ENCODE measurements around the gene TUBA1B.

The TUBA1B gene

GRCh38 chr12:49094160-49094974 is 36.8 kb downstream of the TUBA1B start, which contains the start of gene DHH:
DHH (minus strand) TSS chr12:49094801; CDS start chr12:49094512, 289 bp downstream.
- no peak for TF ChIP-seq CTCF (IDR thresholded peaks at IDR 0.05; ENCODE audit: insufficient read depth, low read length, poor library complexity, severe bottlenecking)
- H3K4me3 ChIP-seq (replicated peaks; ENCODE audit: low read depth, low read length), result no peak within 1 kb of the TSS
- no peak for DNase-seq (ENCODE audit: extremely low read depth, insufficient read length)
- H3K27me3 ChIP-seq (replicated peaks; ENCODE audit: control insufficient read depth, insufficient read depth, low read length), result no peaks in the 10 kb centered on the region; the same call in 1 of the 2 replicates
- H3K36me3 ChIP-seq (ENCODE audit: control insufficient read depth, insufficient read depth, low read length), result peaks cover 7% of the 10 kb centered on the region

GRCh38 chr12:49093792-49094159 is 37.4 kb downstream of the TUBA1B start:
- H3K36me3 ChIP-seq (ENCODE audit: control insufficient read depth, insufficient read depth, low read length), result peaks cover 7% of the 10 kb centered on the region
- DNase-seq (ENCODE audit: extremely low read depth, insufficient read length), result no peak
- peaks cover 1% of the 10 kb centered on the region; the same call in 1 of the 2 replicates for H3K27me3 ChIP-seq (replicated peaks; ENCODE audit: control insufficient read depth, insufficient read depth, low read length)
- TF ChIP-seq CTCF (IDR thresholded peaks at IDR 0.05; ENCODE audit: insufficient read depth, low read length, poor library complexity, severe bottlenecking), result no peak
- no peak overlapping the region for H3K4me3 ChIP-seq (replicated peaks; ENCODE audit: low read depth, low read length)

GRCh38 chr12:49092816-49093406 is 38.3 kb downstream of the TUBA1B start:
- no peak for TF ChIP-seq CTCF (IDR thresholded peaks at IDR 0.05; ENCODE audit: insufficient read depth, low read length, poor library complexity, severe bottlenecking)
- no peak for DNase-seq (ENCODE audit: extremely low read depth, insufficient read length)
- peaks cover 1% of the 10 kb centered on the region; the same call in 1 of the 2 replicates for H3K27me3 ChIP-seq (replicated peaks; ENCODE audit: control insufficient read depth, insufficient read depth, low read length)
- H3K36me3 ChIP-seq (ENCODE audit: control insufficient read depth, insufficient read depth, low read length), result peaks cover 6% of the 10 kb centered on the region
- H3K4me3 ChIP-seq (replicated peaks; ENCODE audit: low read depth, low read length), result no peak overlapping the region

- Histone ChIP-seq H3K4me3 (replicated peaks; ENCODE audit: low read depth, low read length) (0 out of 2 replicates have a peak overlapping the region, but pooled peaks have one; percentile 5), H3K27me3 (replicated peaks; ENCODE audit: control insufficient read depth, insufficient read depth, low read length) (peaks cover 1% of the 10 kb centered on the region; the same call in 1 of the 2 replicates), H3K36me3 (ENCODE audit: control insufficient read depth, insufficient read depth, low read length) (peaks cover under 1% of the 10 kb centered on the region)
- peak; percentile 34 for DNase-seq (ENCODE audit: extremely low read depth, insufficient read length)
- peak; percentile 77 for TF ChIP-seq CTCF (IDR thresholded peaks at IDR 0.05; ENCODE audit: insufficient read depth, low read length, poor library complexity, severe bottlenecking)
Measured at GRCh38 chr12:49092086-49092815, 38.9 kb downstream of the TUBA1B start.

- no peaks in the 10 kb centered on the region; the same call in 1 of the 2 replicates for H3K36me3 ChIP-seq (ENCODE audit: control insufficient read depth, insufficient read depth, low read length)
- TF ChIP-seq CTCF (IDR thresholded peaks at IDR 0.05; ENCODE audit: insufficient read depth, low read length, poor library complexity, severe bottlenecking), result no peak
- H3K27me3 ChIP-seq (replicated peaks; ENCODE audit: control insufficient read depth, insufficient read depth, low read length), result peaks cover 1% of the 10 kb centered on the region; the same call in 1 of the 2 replicates
- no peak for DNase-seq (ENCODE audit: extremely low read depth, insufficient read length)
- 0 out of 2 replicates have a peak overlapping the region, but pooled peaks have one; percentile 5 for H3K4me3 ChIP-seq (replicated peaks; ENCODE audit: low read depth, low read length)
Measured at GRCh38 chr12:49091836-49092085, 39.4 kb downstream of the TUBA1B start.

Data from GM06990 (cell line).